ENCODE data around the gene DMKN.

DNA sequence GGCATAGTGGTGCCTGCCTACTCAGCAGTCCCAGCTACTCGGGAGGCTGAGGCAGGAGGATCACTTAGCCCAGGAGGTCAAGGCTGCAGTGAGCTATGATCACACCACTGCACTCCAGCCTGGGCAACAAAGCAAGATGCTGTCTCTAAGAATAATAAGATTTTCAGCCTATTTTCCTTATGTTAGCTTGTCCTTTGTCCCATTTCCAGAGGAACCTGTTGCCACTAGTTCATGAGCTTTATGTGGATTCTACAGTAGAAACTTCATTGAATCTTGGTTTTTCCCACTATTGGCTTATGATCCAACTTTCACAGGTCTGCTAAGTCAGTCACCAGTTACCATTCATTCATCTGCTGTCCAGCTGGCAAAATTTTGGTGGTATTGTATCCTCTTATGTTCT, 47.2 kb downstream of the DMKN start:
- TF ChIP-seq GATA2 (IDR thresholded peaks at IDR 0.05; ENCODE audit: low read depth, low read length): no peak
- TF ChIP-seq GATA3 (IDR thresholded peaks at IDR 0.05; ENCODE audit: low read depth, low read length): no peak
